Astrocyte of the spinal cord (primary cell): Measurements from ENCODE around the gene RBM15.

Source experiments
- DNase-seq: peaks from one replicate; pipeline ENCODE4 v3.0.0; 2011; ENCODE audit warnings: low read depth, low spot score
- H3K4me3 ChIP-seq: 2 replicates; pipeline ENCODE4 v1.5.1; 2011; ENCODE audit warnings: low read depth, mild to moderate bottlenecking, low read length, moderate library complexity
- CTCF ChIP-seq: IDR thresholded peaks from 2 replicates; pipeline ENCODE4 v1.5.1; 2012; ENCODE audit warnings: low read depth, mild to moderate bottlenecking, low read length, inconsistent platforms
- in situ Hi-C: cut with HindIII; loops from 2 replicates; pipeline ENCODE4 v1.10.0; 2017; ENCODE audit warnings: low sequenced_read_pairs

The RBM15 gene

GRCh38 chr1:110309767-110310166 lies 29.4 kb upstream of the RBM15 start:
- no peak for TF ChIP-seq CTCF
- in situ Hi-C loops: no loop called here
- peak; percentile 60 for DNase-seq
- no peak overlapping the region for H3K4me3 ChIP-seq

GRCh38 chr1:110310300-110310699 lies 28.9 kb upstream of the RBM15 start:
- TF ChIP-seq CTCF: no peak
- H3K4me3 ChIP-seq: no peak overlapping the region
- in situ Hi-C loops: no loop called here
- DNase-seq: no peak

GRCh38 chr1:110312188-110313121 lies 26.7 kb upstream of the RBM15 start:
- no peak overlapping the region for H3K4me3 ChIP-seq
- in situ Hi-C loops: no loop called here
- peak; percentile 66 for DNase-seq
- TF ChIP-seq CTCF: peak; percentile 98

GRCh38 chr1:110316735-110317134 lies 22.4 kb upstream of the RBM15 start:
- no peak for DNase-seq
- no peak overlapping the region for H3K4me3 ChIP-seq
- in situ Hi-C loops: no loop called here
- no peak for TF ChIP-seq CTCF

GRCh38 chr1:110318046-110318445 lies 21.1 kb upstream of the RBM15 start:
- in situ Hi-C loops: no loop called here
- no peak overlapping the region for H3K4me3 ChIP-seq
- TF ChIP-seq CTCF: no peak
- DNase-seq: no peak

GRCh38 chr1:110319332-110320167 lies 19.6 kb upstream of the RBM15 start:
- no peak for TF ChIP-seq CTCF
- in situ Hi-C loops: no loop called here
- H3K4me3 ChIP-seq: no peak overlapping the region
- no peak for DNase-seq
